Measurements from ENCODE around the gene MEIOC.
"Not testable (repeated sequence)": the region's sequence is repeated elsewhere in the genome, so short reads cannot be mapped to it uniquely, and the experiment has no call there.

The MEIOC gene

DNA sequence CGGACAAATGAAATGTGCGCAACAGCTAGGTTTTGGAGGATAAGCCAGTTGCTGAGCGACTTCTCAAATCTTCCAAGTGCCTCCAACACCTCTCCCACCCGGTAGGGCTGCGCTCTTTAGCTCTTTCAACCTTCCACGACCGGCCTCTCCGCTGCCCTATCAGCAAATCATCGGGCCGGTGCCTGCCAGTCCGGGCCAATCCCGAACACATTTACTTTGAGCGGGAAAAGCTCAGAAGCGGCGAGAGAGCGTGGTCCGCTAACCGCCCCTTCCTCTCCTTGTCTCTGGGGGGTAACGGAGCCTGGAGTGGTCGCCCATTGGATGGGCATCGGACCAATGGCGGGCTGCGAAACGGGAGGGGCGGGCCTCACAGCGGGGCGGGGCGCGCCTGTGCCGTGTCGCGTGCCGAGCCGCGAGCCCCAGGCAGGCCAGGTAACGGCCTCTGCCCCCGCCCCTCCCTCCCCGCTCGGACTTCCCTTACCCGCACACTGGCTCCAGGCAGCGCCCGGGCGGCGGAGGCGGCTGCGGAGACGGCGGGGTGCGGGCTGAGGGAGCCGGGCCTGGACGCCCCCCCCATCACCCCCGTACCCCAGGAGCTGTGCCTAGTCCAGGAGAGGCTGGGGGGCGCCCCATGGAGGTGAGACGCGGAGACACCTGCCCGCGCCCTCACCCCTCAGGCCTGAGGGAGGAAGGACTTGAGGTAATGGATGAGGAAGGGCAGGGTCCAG is at the start of gene MEIOC:
TSS of gene MEIOC (plus strand) at position 486 of the 728 bp plus-strand sequence. CDS start at position 632, 146 bp downstream.
- DNase-seq, result peak; percentile 55

- no peak for DNase-seq
These were observed 49.6 kb upstream of the MEIOC start for GRCh38 chr17:44606658-44607057.

- peak; percentile 85 for DNase-seq
These were observed 48.2 kb upstream of the MEIOC start for GRCh38 chr17:44607836-44608690.

- no peak for DNase-seq
These were observed 47.4 kb upstream of the MEIOC start for GRCh38 chr17:44608727-44609435.

GRCh38 chr17:44610331-44610730 is 45.9 kb upstream of the MEIOC start:
- DNase-seq, result no peak

GRCh38 chr17:44610871-44611270 is 45.4 kb upstream of the MEIOC start:
- no peak for DNase-seq

DNA sequence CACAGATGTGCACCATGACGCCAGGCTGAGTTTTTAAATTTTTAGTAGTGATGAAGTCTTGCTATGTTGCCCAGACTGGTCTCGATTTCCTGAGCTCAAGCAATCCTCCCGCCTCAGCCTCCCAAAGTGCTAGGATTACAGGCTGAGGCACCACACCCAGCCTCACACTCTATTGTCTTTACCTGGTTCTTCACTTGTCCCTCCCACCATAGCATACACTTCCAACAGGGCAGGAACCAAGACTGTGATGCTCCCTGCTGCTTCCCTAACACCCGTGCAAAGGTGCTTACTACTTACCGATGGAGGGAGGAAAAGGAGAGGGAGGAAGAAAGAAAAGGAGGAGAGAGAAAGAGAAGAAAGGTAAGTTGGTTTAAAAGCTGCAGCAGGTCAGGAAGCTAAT is 41.4 kb upstream of the MEIOC start:
- no peak for DNase-seq

DNA sequence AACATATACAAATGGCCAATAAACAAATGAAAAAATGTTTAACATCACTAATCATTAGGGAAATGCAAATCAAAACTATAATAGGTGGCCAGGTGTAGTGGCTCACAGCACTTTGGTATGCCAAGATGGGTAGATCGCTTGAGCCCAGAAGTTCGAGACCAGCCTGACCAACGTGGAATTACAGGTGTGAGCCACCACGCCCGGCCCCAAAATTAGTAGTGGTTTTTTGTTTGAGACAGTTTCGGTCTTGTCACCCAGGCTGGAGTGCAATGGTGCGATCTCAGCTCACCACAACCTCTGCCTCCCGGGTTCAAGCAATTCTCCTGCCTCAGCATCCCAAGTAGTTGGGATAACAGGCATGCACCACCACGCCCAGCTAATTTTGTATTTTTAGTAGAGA is 37.6 kb upstream of the MEIOC start:
- not testable (repeated sequence) for DNase-seq

GRCh38 chr17:44623070-44623725 is 33.1 kb upstream of the MEIOC start:
- DNase-seq, result no peak

DNA sequence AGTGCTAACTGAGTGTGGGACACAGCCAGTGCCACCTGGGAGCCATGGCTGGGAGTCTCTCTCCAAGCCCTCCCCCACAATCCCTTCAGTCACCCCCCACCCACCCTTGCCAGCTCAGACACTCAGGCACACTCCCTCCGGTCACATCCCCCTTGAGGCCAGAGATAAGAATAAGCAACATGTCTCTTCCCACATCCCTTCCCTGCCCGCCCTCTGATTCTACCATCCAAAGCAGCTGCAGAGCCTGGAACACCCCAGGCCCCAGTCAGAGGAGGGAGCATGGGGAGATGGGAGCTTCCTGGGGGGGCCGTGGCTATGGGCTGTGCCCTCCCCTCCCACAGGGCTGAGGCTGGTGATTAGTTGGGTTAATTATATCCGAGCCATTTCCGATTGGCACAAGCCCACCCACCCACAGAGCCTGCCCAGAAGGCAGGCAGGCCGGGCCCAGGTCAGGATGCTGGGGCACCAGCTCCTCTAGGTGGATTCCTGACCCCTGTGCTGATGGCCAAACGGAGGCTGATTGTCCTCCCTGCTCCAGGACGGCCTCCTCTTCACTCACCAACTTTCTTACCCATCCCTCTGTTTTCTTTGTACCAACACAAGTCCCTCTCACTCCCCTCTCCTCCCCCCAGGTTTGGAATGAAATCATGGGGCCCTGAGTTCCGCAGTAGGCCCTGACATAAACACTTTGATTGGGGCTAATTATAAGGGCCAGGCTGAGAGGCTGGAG is 28.6 kb upstream of the MEIOC start:
- no peak for DNase-seq

DNA sequence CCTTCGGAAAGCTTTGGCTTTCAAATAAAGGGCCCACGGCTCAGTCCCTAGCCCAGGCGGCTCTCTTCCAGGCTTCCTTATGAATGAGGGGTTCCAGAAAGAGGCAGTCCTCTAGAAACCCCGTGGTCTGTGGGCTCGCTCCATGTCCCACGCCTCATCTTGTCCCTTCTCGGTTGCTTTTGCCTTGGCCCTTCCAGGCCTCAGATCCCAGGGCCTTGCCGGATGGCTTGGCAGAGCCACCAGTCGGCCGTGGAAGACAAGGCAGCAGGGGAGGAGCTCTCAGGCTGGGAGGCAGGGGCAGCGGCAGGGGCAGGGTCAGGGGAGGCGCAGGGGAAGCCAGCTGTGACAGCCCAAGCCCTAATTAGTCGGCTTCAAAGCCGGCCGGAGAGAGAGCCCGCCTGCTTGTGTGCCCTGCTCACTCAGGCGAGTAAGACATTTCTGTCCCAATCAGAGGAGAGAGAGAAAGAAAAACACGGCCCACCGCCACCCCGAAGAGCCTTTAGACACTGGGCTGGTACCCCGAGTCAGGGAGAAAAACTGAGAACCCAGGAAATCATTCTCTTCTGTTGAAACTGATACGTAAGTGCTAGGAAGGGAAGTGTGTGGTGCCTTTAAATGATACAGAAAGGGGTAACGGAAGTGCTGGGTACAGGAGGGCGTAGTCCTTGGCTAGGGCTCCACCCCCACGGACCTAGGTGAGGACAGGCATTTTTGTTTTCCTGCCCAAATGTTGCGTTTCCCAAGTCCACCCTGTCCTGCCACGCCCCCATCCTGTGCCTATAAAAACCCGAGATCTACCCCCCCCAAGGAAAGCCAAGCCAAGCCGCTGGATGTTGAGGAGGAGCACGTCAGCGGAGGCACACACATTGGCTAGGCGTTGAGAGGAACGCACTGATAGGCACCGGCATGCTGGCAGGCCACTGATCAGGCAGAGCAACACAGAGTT is 27.8 kb upstream of the MEIOC start:
- peak; percentile 70 for DNase-seq

- DNase-seq, result no peak
These were observed 27.0 kb upstream of the MEIOC start for GRCh38 chr17:44629314-44629713.

- DNase-seq, result no peak
These were observed 25.6 kb upstream of the MEIOC start for GRCh38 chr17:44630703-44631102.

GRCh38 chr17:44633998-44634397 is 22.3 kb upstream of the MEIOC start:
- DNase-seq, result no peak

GRCh38 chr17:44634401-44634800 is 21.9 kb upstream of the MEIOC start:
- not testable (repeated sequence) for DNase-seq

- DNase-seq, result no peak
These were observed 19.7 kb upstream of the MEIOC start for GRCh38 chr17:44636562-44636961.

- DNase-seq, result no peak
These were observed 19.2 kb upstream of the MEIOC start for GRCh38 chr17:44637066-44637465.

GRCh38 chr17:44642834-44643233 is 13.4 kb upstream of the MEIOC start:
- DNase-seq, result peak; percentile 84

DNA sequence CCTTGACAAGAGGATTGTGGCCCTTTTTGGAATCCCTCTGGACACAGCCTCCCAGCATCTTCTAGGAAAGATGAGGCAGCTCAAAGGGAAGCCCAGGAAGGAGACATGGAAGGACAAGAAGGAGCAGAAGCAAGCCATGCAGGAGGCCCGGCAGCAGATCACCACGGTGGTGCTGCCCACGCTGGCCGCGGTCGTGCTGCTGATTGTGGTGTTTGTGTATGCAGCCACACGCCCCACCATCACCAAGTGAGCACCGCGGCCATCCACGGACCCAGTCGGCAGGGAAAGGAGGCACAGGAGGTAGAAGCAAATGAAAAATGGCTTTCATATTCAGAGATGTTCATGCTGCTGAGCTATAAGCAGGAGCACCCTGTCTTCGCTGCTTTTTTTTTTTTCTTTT is 10.9 kb upstream of the MEIOC start:
- DNase-seq, result no peak

- DNase-seq, result no peak
These were observed 10.0 kb upstream of the MEIOC start for GRCh38 chr17:44646280-44646679.

GRCh38 chr17:44647736-44648135 is 8.5 kb upstream of the MEIOC start:
- DNase-seq, result no peak

Data from left hindlimb (tissue), 1 donor.